HepG2 (cell line): Measurements from ENCODE around the gene HLF. TPM values are rescaled to one million over a fixed set of nuclear protein-coding genes. Genes with fewer than 3 reads are reported as not detected.

Experiments
- ASH2L ChIP-seq: fragments of 300-600, 200-600 bp; sonication (generic); IDR thresholded peaks from 2 replicates; pipeline ENCODE4 v1.7.0; 2017; ENCODE audit warnings: low read depth, mild to moderate bottlenecking, moderate library complexity, mixed read lengths, low read length; ENCODE audit not compliant: insufficient read length
- BCLAF1 ChIP-seq: fragments of 450-650 bp; IDR thresholded peaks from 2 replicates; pipeline ENCODE4 v1.6.1; 2017; ENCODE audit warnings: mild to moderate bottlenecking
- CERS6 ChIP-seq: sonication (generic); formaldehyde crosslinking; IDR thresholded peaks from 2 replicates; pipeline ENCODE4 v1.5.0; 2020; ENCODE audit warnings: missing genetic modification reagents
- DDIT3 ChIP-seq: sonication (generic); formaldehyde crosslinking; IDR thresholded peaks from 2 replicates; pipeline ENCODE4 v1.4.0; 2020; ENCODE audit warnings: mild to moderate bottlenecking, missing genetic modification reagents
- FLYWCH1 ChIP-seq: sonication (generic); formaldehyde crosslinking; IDR thresholded peaks from 2 replicates; pipeline ENCODE4 v1.8.1; 2023; ENCODE audit warnings: mild to moderate bottlenecking, missing genetic modification reagents
- HINFP ChIP-seq: sonication (generic); formaldehyde crosslinking; IDR thresholded peaks from 2 replicates; pipeline ENCODE4 v1.4.0; 2020; ENCODE audit warnings: low read depth, mild to moderate bottlenecking, missing genetic modification reagents
- KDM5B ChIP-seq: sonication (generic); formaldehyde crosslinking; IDR thresholded peaks from 2 replicates; pipeline ENCODE4 v1.4.0; 2020; ENCODE audit warnings: missing genetic modification reagents, mild to moderate bottlenecking, borderline replicate concordance
- NR0B2 ChIP-seq: sonication (generic); formaldehyde crosslinking; IDR thresholded peaks from 2 replicates; pipeline ENCODE4 v1.4.0; 2020; ENCODE audit warnings: mild to moderate bottlenecking, missing genetic modification reagents
- RARA ChIP-seq: IDR thresholded peaks from 2 replicates; pipeline ENCODE4 v1.6.1; 2016; ENCODE audit warnings: missing genetic modification reagents, missing compliant biosample characterization
- RBM22 ChIP-seq: fragments of 200-400 bp; formaldehyde crosslinking; optimal IDR thresholded peaks from 2 replicates; pipeline ENCODE3; 2017; ENCODE audit warnings: mild to moderate bottlenecking, low read length, moderate library complexity
- RXRA ChIP-seq: sonication (generic); formaldehyde crosslinking; IDR thresholded peaks from 2 replicates; pipeline ENCODE4 v1.5.1; 2020; ENCODE audit warnings: missing genetic modification reagents
- SAP130 ChIP-seq: IDR thresholded peaks from 2 replicates; pipeline ENCODE4 v1.6.1; 2016; ENCODE audit warnings: low read depth
- SIX4 ChIP-seq: sonication (generic); formaldehyde crosslinking; IDR thresholded peaks from 2 replicates; pipeline ENCODE4 v1.4.0; 2020; ENCODE audit warnings: missing genetic modification reagents
- ZNF121 ChIP-seq: sonication (generic); formaldehyde crosslinking; IDR thresholded peaks from 2 replicates; pipeline ENCODE4 v1.5.0; 2020; ENCODE audit warnings: mild to moderate bottlenecking, missing genetic modification reagents
- ZNF136 ChIP-seq: sonication (generic); formaldehyde crosslinking; IDR thresholded peaks from 2 replicates; pipeline ENCODE4 v1.8.1; 2022; ENCODE audit warnings: low read depth, mild to moderate bottlenecking, moderate library complexity, missing genetic modification reagents
- ZNF263 ChIP-seq: sonication (generic); formaldehyde crosslinking; IDR thresholded peaks from 2 replicates; pipeline ENCODE4 v1.4.0; 2020; ENCODE audit warnings: missing genetic modification reagents
- ZNF30 ChIP-seq: sonication (generic); formaldehyde crosslinking; IDR thresholded peaks from 2 replicates; pipeline ENCODE4 v1.5.0; 2020; ENCODE audit warnings: mild to moderate bottlenecking, missing genetic modification reagents
- ZNF512B ChIP-seq: sonication (generic); formaldehyde crosslinking; IDR thresholded peaks from 2 replicates; pipeline ENCODE4 v1.5.1; 2020; ENCODE audit warnings: missing genetic modification reagents, mild to moderate bottlenecking, borderline replicate concordance
- ZNF629 ChIP-seq: sonication (generic); formaldehyde crosslinking; conservative IDR thresholded peaks from 2 replicates; pipeline ENCODE4 v1.5.0; 2020; ENCODE audit warnings: missing genetic modification reagents
- ZNF83 ChIP-seq: sonication (generic); formaldehyde crosslinking; IDR thresholded peaks from 2 replicates; pipeline ENCODE4 v1.4.0; 2020; ENCODE audit warnings: missing genetic modification reagents, mild to moderate bottlenecking, borderline replicate concordance
- ZSCAN9 ChIP-seq: IDR thresholded peaks from 2 replicates; pipeline ENCODE4 v1.6.1; 2016; ENCODE audit warnings: borderline replicate concordance
- polyA plus RNA-seq, 8 experiments: library from polyadenylated mRNA; depleted of rRNA in 3 of 8; stranded (reverse) in 7 of 8; unstranded in 1 of 8; fragments of >200 nt; fragmentation: Illumina TruSeq in 4 of 8; extraction: Trizol in 4 of 8; gene quantifications; 2 replicates each; pipeline versions ENCODE4 v1.2.1 to v1.2.3, GENCODE V29; 2011 to 2016; ENCODE audit warnings: low read depth in 4 of 8, missing spikeins in 1 of 8, mixed read lengths in 1 of 8; ENCODE audit not compliant: insufficient read depth in 1 of 8
- total RNA-seq, 5 experiments: library from RNA; depleted of rRNA; stranded (reverse); fragments of >200 nt; fragmentation: Illumina TruSeq; extraction: Trizol; gene quantifications; 2 replicates each; pipeline ENCODE4 v1.2.3, GENCODE V29; 2016; ENCODE audit warnings: low read depth in 1 of 5

HLF gene
- total and polyA plus RNA-seq, 2 of the 13 experiments (the other 11 are each of a cell fraction or from before 2014, with no cell fraction given) = 202 to 346 TPM

GRCh38 chr17:55318715-55319487 lies 54.1 kb downstream of the HLF start (continued):
- TF ChIP-seq BCLAF1 = no peak
- TF ChIP-seq ZNF83 (CRISPR knock-in tag) = no peak
- no peak for TF ChIP-seq KDM5B (CRISPR knock-in tag)
- TF ChIP-seq ZNF136 (CRISPR knock-in tag) = no peak
- no peak for TF ChIP-seq ASH2L
- no peak for TF ChIP-seq HINFP (CRISPR knock-in tag)
- peak; percentile 98 for TF ChIP-seq RBM22
- no peak for TF ChIP-seq ZNF512B (CRISPR knock-in tag)
- 0 out of 2 replicates have a peak, but pooled peaks have one; percentile 52 for TF ChIP-seq NR0B2 (CRISPR knock-in tag)
- no peak for TF ChIP-seq SAP130 (CRISPR knock-in tag)
- TF ChIP-seq RXRA (CRISPR knock-in tag) = no peak
- TF ChIP-seq ZNF121 (CRISPR knock-in tag) = no peak
- no peak for TF ChIP-seq SIX4
- TF ChIP-seq ZNF30 = no peak
- no peak for TF ChIP-seq FLYWCH1 (CRISPR knock-in tag)
- TF ChIP-seq ZNF263 (CRISPR knock-in tag) = no peak
- TF ChIP-seq CERS6 (CRISPR knock-in tag) = no peak
- no peak for TF ChIP-seq ZSCAN9 (CRISPR knock-in tag)
- no peak for TF ChIP-seq DDIT3 (CRISPR knock-in tag)
- TF ChIP-seq RARA (CRISPR knock-in tag) = no peak
- no peak for TF ChIP-seq ZNF629
